HCT116 (cell line): Measurements from ENCODE around the gene TMEM126A. TPM values are rescaled to one million over a fixed set of nuclear protein-coding genes. Genes with fewer than 3 reads are reported as not detected.

ENCODE experiments used
- ATAC-seq: fragments of 200-7000 bp; cut with Tn5 transposase; 2 replicates; pipeline ENCODE4 v1.9.1; 2020; ENCODE audit warnings: mild to moderate bottlenecking, moderate library complexity
- BruUV-seq: library from RNA; stranded (reverse); fragments of 400-500 nt; replicated peaks from 2 replicates; lab custom pipeline; 2021; lab: Mats Ljungman, UMichigan
- CTCF ChIA-PET: fragments of 300-600 bp; sonication (Branson Sonifier 250); formaldehyde crosslinking; loops from one replicate; lab custom pipeline; 2021; ENCODE audit warnings: antibody characterized with exemption; lab: Charles Lee
- POLR2A ChIA-PET: fragments of 300-600, 350-600 bp; sonication (Branson Sonifier 250); formaldehyde crosslinking; loops from one replicate; lab custom pipeline; 2021; ENCODE audit warnings: antibody characterized with exemption; lab: Charles Lee
- RAD21 ChIA-PET, 2 experiments: fragments of 300-600 bp; sonication (Branson Sonifier 250); formaldehyde crosslinking; loops; one replicate each; lab custom pipeline; 2023; ENCODE audit warnings: low total read pairs in 2 of 2; ENCODE audit not compliant: uncharacterized antibody in 2 of 2, unreplicated experiment in 2 of 2, low non-redundant PET in 1 of 2; lab: Charles Lee
- DNase-seq: peaks from one replicate; pipeline ENCODE4 v3.0.0-alpha.2; 2010; ENCODE audit warnings: low read depth, low spot score
- H2AFZ ChIP-seq: fragments of 200-600 bp; shearing (Covaris generic), sonication (generic); 2 replicates; pipeline ENCODE4 v1.6.1; 2017; ENCODE audit warnings: low read depth, mixed run types, mixed read lengths, antibody characterized with exemption, low read length; ENCODE audit not compliant: poor library complexity, severe bottlenecking
- H3K27ac ChIP-seq: 2 replicates; pipeline ENCODE4 v1.5.1; 2012; ENCODE audit warnings: low read depth, low read length
- H3K27me3 ChIP-seq: fragments of 200-600 bp; sonication (generic); 2 replicates; pipeline ENCODE4 v1.6.1; 2016; ENCODE audit warnings: mixed run types, low read length, mixed read lengths; ENCODE audit not compliant: insufficient read depth
- H3K36me3 ChIP-seq, 2 experiments: fragments of 200-500 bp in 1 of 2; fragments of 200-600 bp in 1 of 2; sonication (Bioruptor generic) in 1 of 2; sonication (generic) in 1 of 2; 2 replicates each; pipeline versions ENCODE4 v1.5.1 to v1.6.1; 2014 to 2016; ENCODE audit warnings: low read length in 2 of 2, inconsistent platforms in 1 of 2, mixed read lengths in 1 of 2, mixed run types in 1 of 2; ENCODE audit not compliant: insufficient read depth in 2 of 2, control insufficient read depth in 1 of 2
- H3K4me1 ChIP-seq, 2 experiments: fragments of 200-600 bp in 1 of 2; sonication (generic) in 1 of 2; 2 replicates each; pipeline versions ENCODE4 v1.5.1 to v1.6.1; 2012 to 2017; ENCODE audit warnings: low read length in 2 of 2, inconsistent platforms in 1 of 2, mild to moderate bottlenecking in 1 of 2, mixed read lengths in 1 of 2, mixed run types in 1 of 2, moderate library complexity in 1 of 2; ENCODE audit not compliant: insufficient read depth in 2 of 2, control insufficient read depth in 1 of 2
- H3K4me2 ChIP-seq: fragments of 200-600 bp; sonication (generic); 2 replicates; pipeline ENCODE4 v1.6.1; 2017; ENCODE audit warnings: mixed run types, low read length, mixed read lengths
- H3K4me3 ChIP-seq, 2 experiments: fragments of 200-600 bp in 1 of 2; sonication (generic) in 1 of 2; replicated peaks in 1 of 2; 2 replicates each; pipeline ENCODE4 v1.5.1; 2011 to 2016; ENCODE audit warnings: low read length in 2 of 2, control low read depth in 1 of 2, low read depth in 1 of 2, mild to moderate bottlenecking in 1 of 2, mixed read lengths in 1 of 2, mixed run types in 1 of 2
- H3K79me2 ChIP-seq: fragments of 200-600 bp; sonication (generic); 2 replicates; pipeline ENCODE4 v1.6.1; 2017; ENCODE audit warnings: mild to moderate bottlenecking, mixed run types, low read length, moderate library complexity, mixed read lengths; ENCODE audit not compliant: insufficient read depth
- H3K9ac ChIP-seq: fragments of 200-600 bp; sonication (generic); 2 replicates; pipeline ENCODE4 v1.6.1; 2016; ENCODE audit warnings: low read length, mixed read lengths
- H3K9me2 ChIP-seq: fragments of 200-600 bp; sonication (generic), shearing (Covaris generic); 2 replicates; pipeline ENCODE4 v1.6.1; 2017; ENCODE audit warnings: mixed run types, mild to moderate bottlenecking, moderate library complexity; ENCODE audit not compliant: insufficient read depth
- H3K9me3 ChIP-seq, 2 experiments: fragments of 200-500 bp in 1 of 2; fragments of 200-600 bp in 1 of 2; sonication (Bioruptor generic) in 1 of 2; sonication (generic) in 1 of 2; 2 replicates each; pipeline ENCODE4 v1.6.1; 2014 to 2017; ENCODE audit warnings: low read length in 2 of 2, mixed read lengths in 2 of 2, inconsistent platforms in 1 of 2, low read depth in 1 of 2, mild to moderate bottlenecking in 1 of 2, mixed run types in 1 of 2, moderate library complexity in 1 of 2; ENCODE audit not compliant: control insufficient read depth in 1 of 2, insufficient read depth in 1 of 2
- H4K20me1 ChIP-seq: fragments of 200-600 bp; sonication (generic), shearing (Covaris generic); 2 replicates; pipeline ENCODE4 v1.6.1; 2017; ENCODE audit warnings: mixed run types, mild to moderate bottlenecking, moderate library complexity; ENCODE audit not compliant: insufficient read depth
- CBX3 ChIP-seq: IDR thresholded peaks from 2 replicates; pipeline ENCODE4 v1.6.1; 2012; ENCODE audit warnings: low read depth
- EGR1 ChIP-seq: IDR thresholded peaks from 2 replicates; pipeline ENCODE4 v1.6.1; 2012; ENCODE audit warnings: low read depth
- ELF1 ChIP-seq: IDR thresholded peaks from 2 replicates; pipeline ENCODE4 v1.6.1; 2012; ENCODE audit warnings: low read depth, borderline replicate concordance
- EZH2 ChIP-seq: fragments of 200-600 bp; sonication (generic); IDR thresholded peaks from 2 replicates; pipeline ENCODE4 v1.6.1; 2017; ENCODE audit warnings: antibody characterized with exemption, mixed run types
- JUND ChIP-seq: IDR thresholded peaks from 2 replicates; pipeline ENCODE4 v1.6.1; 2012
- POLR2A ChIP-seq: IDR thresholded peaks from 2 replicates; pipeline ENCODE4 v1.7.0; 2011; ENCODE audit warnings: borderline replicate concordance; ENCODE audit not compliant: insufficient read depth, insufficient read length; ENCODE audit errors: extremely low read depth
- POLR2AphosphoS5 ChIP-seq: IDR thresholded peaks from 2 replicates; pipeline ENCODE4 v1.6.1; 2011; ENCODE audit warnings: mild to moderate bottlenecking, low read depth, low read length, moderate library complexity
- RAD21 ChIP-seq: IDR thresholded peaks from 2 replicates; pipeline ENCODE4 v1.6.1; 2012; ENCODE audit warnings: low read depth, mild to moderate bottlenecking
- SIN3A ChIP-seq: IDR thresholded peaks from 2 replicates; pipeline ENCODE4 v1.6.1; 2012; ENCODE audit warnings: low read depth
- SP1 ChIP-seq: IDR thresholded peaks from 2 replicates; pipeline ENCODE4 v1.6.1; 2012; ENCODE audit warnings: low read depth
- SRF ChIP-seq: IDR thresholded peaks from 2 replicates; pipeline ENCODE4 v1.6.1; 2012; ENCODE audit warnings: low read depth
- TCF7L2 ChIP-seq: IDR thresholded peaks from 2 replicates; pipeline ENCODE4 v1.7.0; 2011; ENCODE audit warnings: borderline replicate concordance, inconsistent platforms; ENCODE audit not compliant: insufficient read depth, insufficient read length; ENCODE audit errors: extremely low read depth
- YY1 ChIP-seq: IDR thresholded peaks from 2 replicates; pipeline ENCODE4 v1.6.1; 2011; ENCODE audit warnings: low read length, low read depth, moderate library complexity, mild to moderate bottlenecking; ENCODE audit not compliant: insufficient replicate concordance; ENCODE audit errors: extremely low read depth
- ZFX ChIP-seq: fragments of 450-650 bp; IDR thresholded peaks from 2 replicates; pipeline ENCODE4 v1.6.1; 2017
- ZNF274 ChIP-seq: fragments of 200-500 bp; sonication (Bioruptor generic); IDR thresholded peaks from 2 replicates; pipeline ENCODE4 v1.6.1; 2014; ENCODE audit warnings: mild to moderate bottlenecking, low read depth, low read length, inconsistent platforms
- intact Hi-C: fragments of 100-400 bp; cut with micrococcal nuclease; formaldehyde crosslinking; loops from 2 replicates; pipeline ENCODE4 v1.10.0; 2022
- total RNA-seq: library from RNA; stranded (reverse); gene quantifications from one replicate; pipeline ENCODE4 v1.2.1, GENCODE V29; 2021; ENCODE audit not compliant: unreplicated experiment
- TF ChIP-seq, protein P1 (sequence below): IDR thresholded peaks from 2 replicates; pipeline ENCODE4 v1.6.1; 2012; ENCODE audit warnings: low read depth
- TF ChIP-seq, protein P2 (sequence below): IDR thresholded peaks from 2 replicates; pipeline ENCODE4 v1.6.1; 2011; ENCODE audit warnings: mild to moderate bottlenecking, low read length, moderate library complexity; ENCODE audit not compliant: insufficient replicate concordance; ENCODE audit errors: extremely low read depth
- TF ChIP-seq, protein P3 (sequence below): IDR thresholded peaks from 2 replicates; pipeline ENCODE4 v1.6.1; 2012
- TF ChIP-seq, protein P4 (sequence below), 3 experiments: fragments of 200-600 bp in 1 of 3; sonication (generic) in 1 of 3; IDR thresholded peaks in 2 of 3; conservative IDR thresholded peaks in 1 of 3; 2 replicates each; pipeline ENCODE4 v1.5.1; 2012 to 2017; ENCODE audit warnings: low read depth in 2 of 3, low read length in 2 of 3, antibody characterized with exemption in 1 of 3, borderline replicate concordance in 1 of 3, control low read depth in 1 of 3, mild to moderate bottlenecking in 1 of 3, mixed read lengths in 1 of 3, mixed run types in 1 of 3, moderate library complexity in 1 of 3; ENCODE audit not compliant: insufficient read depth in 1 of 3
- TF ChIP-seq, protein P5 (sequence below): IDR thresholded peaks from 2 replicates; pipeline ENCODE4 v1.6.1; 2012

Gene TMEM126A
- total RNA-seq, 1 experiment from 2014 or later: 24.1 TPM

DNA sequence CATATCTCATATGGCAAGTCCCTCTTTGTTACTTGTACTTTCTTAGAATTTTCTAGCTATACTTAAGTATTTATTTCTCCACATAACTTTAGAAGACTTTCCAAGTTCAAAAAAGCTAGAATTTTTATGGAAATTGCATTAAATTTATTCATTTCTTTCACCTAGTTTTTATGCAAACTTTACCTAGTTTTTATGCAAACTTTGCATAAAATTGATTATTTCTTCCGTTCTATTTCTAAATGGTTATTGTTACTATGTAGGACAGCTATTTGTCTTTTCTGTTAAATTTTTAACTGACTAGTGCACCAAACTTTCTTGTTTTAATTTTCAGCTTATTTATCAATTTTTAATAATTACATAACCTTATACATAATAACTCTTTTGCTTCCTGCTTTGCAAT is 20.4 kb downstream of the TMEM126A start:
- TF ChIP-seq, protein P1, sequence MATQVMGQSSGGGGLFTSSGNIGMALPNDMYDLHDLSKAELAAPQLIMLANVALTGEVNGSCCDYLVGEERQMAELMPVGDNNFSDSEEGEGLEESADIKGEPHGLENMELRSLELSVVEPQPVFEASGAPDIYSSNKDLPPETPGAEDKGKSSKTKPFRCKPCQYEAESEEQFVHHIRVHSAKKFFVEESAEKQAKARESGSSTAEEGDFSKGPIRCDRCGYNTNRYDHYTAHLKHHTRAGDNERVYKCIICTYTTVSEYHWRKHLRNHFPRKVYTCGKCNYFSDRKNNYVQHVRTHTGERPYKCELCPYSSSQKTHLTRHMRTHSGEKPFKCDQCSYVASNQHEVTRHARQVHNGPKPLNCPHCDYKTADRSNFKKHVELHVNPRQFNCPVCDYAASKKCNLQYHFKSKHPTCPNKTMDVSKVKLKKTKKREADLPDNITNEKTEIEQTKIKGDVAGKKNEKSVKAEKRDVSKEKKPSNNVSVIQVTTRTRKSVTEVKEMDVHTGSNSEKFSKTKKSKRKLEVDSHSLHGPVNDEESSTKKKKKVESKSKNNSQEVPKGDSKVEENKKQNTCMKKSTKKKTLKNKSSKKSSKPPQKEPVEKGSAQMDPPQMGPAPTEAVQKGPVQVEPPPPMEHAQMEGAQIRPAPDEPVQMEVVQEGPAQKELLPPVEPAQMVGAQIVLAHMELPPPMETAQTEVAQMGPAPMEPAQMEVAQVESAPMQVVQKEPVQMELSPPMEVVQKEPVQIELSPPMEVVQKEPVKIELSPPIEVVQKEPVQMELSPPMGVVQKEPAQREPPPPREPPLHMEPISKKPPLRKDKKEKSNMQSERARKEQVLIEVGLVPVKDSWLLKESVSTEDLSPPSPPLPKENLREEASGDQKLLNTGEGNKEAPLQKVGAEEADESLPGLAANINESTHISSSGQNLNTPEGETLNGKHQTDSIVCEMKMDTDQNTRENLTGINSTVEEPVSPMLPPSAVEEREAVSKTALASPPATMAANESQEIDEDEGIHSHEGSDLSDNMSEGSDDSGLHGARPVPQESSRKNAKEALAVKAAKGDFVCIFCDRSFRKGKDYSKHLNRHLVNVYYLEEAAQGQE: no peak
- TF ChIP-seq EZH2: no peak
- TF ChIP-seq JUND: no peak
- TF ChIP-seq POLR2AphosphoS5: no peak
- TF ChIP-seq, protein P2, sequence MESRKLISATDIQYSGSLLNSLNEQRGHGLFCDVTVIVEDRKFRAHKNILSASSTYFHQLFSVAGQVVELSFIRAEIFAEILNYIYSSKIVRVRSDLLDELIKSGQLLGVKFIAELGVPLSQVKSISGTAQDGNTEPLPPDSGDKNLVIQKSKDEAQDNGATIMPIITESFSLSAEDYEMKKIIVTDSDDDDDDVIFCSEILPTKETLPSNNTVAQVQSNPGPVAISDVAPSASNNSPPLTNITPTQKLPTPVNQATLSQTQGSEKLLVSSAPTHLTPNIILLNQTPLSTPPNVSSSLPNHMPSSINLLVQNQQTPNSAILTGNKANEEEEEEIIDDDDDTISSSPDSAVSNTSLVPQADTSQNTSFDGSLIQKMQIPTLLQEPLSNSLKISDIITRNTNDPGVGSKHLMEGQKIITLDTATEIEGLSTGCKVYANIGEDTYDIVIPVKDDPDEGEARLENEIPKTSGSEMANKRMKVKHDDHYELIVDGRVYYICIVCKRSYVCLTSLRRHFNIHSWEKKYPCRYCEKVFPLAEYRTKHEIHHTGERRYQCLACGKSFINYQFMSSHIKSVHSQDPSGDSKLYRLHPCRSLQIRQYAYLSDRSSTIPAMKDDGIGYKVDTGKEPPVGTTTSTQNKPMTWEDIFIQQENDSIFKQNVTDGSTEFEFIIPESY: no peak
- TF ChIP-seq TCF7L2: no peak
- TF ChIP-seq EGR1: no peak
- no peak for TF ChIP-seq SP1
- TF ChIP-seq, protein P3, sequence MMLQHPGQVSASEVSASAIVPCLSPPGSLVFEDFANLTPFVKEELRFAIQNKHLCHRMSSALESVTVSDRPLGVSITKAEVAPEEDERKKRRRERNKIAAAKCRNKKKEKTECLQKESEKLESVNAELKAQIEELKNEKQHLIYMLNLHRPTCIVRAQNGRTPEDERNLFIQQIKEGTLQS: no peak
- TF ChIP-seq, protein P4, sequence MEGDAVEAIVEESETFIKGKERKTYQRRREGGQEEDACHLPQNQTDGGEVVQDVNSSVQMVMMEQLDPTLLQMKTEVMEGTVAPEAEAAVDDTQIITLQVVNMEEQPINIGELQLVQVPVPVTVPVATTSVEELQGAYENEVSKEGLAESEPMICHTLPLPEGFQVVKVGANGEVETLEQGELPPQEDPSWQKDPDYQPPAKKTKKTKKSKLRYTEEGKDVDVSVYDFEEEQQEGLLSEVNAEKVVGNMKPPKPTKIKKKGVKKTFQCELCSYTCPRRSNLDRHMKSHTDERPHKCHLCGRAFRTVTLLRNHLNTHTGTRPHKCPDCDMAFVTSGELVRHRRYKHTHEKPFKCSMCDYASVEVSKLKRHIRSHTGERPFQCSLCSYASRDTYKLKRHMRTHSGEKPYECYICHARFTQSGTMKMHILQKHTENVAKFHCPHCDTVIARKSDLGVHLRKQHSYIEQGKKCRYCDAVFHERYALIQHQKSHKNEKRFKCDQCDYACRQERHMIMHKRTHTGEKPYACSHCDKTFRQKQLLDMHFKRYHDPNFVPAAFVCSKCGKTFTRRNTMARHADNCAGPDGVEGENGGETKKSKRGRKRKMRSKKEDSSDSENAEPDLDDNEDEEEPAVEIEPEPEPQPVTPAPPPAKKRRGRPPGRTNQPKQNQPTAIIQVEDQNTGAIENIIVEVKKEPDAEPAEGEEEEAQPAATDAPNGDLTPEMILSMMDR (IDR thresholded peaks at IDR 0.05 in 2 of 3, conservative IDR thresholded peaks at IDR 0.05 in 1 of 3; ENCODE audit: borderline replicate concordance in 1 of 3, insufficient read depth in 1 of 3, low read depth in 2 of 3, low read length in 2 of 3): no peak
- TF ChIP-seq, protein P5, sequence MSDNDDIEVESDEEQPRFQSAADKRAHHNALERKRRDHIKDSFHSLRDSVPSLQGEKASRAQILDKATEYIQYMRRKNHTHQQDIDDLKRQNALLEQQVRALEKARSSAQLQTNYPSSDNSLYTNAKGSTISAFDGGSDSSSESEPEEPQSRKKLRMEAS: no peak
- no peak for TF ChIP-seq RAD21
- no peak for TF ChIP-seq POLR2A
- no peak for TF ChIP-seq SIN3A
- no peak for TF ChIP-seq ZFX
- no peak for TF ChIP-seq ZNF274
- no peak for TF ChIP-seq YY1
- no peak for TF ChIP-seq ELF1
- TF ChIP-seq SRF: no peak
- TF ChIP-seq CBX3: no peak
- Histone ChIP-seq H4K20me1 (peaks cover 7% of the 10 kb centered on the region; the same call in 1 of the 2 replicates), H3K9me2 (no peaks in the 10 kb centered on the region), H3K4me3 (no peak overlapping the region), H3K36me3 (no peaks in the 10 kb centered on the region), H3K9me3 (no peaks in the 10 kb centered on the region), H3K4me2 (no peak overlapping the region), H3K4me1 (peaks cover 0 to 13% of the 10 kb centered on the region in 2 experiments; a peak in 3 of 4 replicates), H3K79me2 (peaks cover 18% of the 10 kb centered on the region), H3K27me3 (no peaks in the 10 kb centered on the region), H3K9ac (no peak overlapping the region), H2AFZ (no peak overlapping the region), H3K27ac (no peak overlapping the region)
- DNase-seq (no peak), ATAC-seq (no peak)
- POLR2A ChIA-PET: no interaction called here
- no TSS peak for BruUV-seq
- intact Hi-C loops: no loop called here
- CTCF ChIA-PET: no interaction called here
- RAD21 ChIA-PET: no interaction called here
